Osteoblast (primary cell): ENCODE data around the gene DLGAP1. TPM values are rescaled to one million over a fixed set of nuclear protein-coding genes. Genes with fewer than 3 reads are reported as not detected.

Experiments
- DNase-seq: peaks from one replicate; pipeline ENCODE4 v3.0.0; 2011; ENCODE audit warnings: low spot score, mixed read lengths; ENCODE audit not compliant: insufficient read length; ENCODE audit errors: missing footprints
- H2AFZ ChIP-seq: 2 replicates; pipeline ENCODE4 v1.6.0; 2011; ENCODE audit warnings: mild to moderate bottlenecking, low read length
- H3K27ac ChIP-seq: 2 replicates; pipeline ENCODE4 v1.5.1; 2011; ENCODE audit warnings: mild to moderate bottlenecking, low read depth, low read length, moderate library complexity
- H3K27me3 ChIP-seq: 2 replicates; pipeline ENCODE4 v1.6.0; 2012; ENCODE audit warnings: mild to moderate bottlenecking, control low read depth, inconsistent platforms, low read length, moderate library complexity; ENCODE audit not compliant: insufficient read depth
- H3K36me3 ChIP-seq: 2 replicates; pipeline ENCODE4 v1.5.1; 2011; ENCODE audit warnings: mild to moderate bottlenecking, low read length, control low read depth, moderate library complexity; ENCODE audit not compliant: insufficient read depth
- H3K4me1 ChIP-seq: 2 replicates; pipeline ENCODE4 v1.5.1; 2011; ENCODE audit warnings: mild to moderate bottlenecking, low read length, control low read depth, moderate library complexity; ENCODE audit not compliant: insufficient read depth
- H3K4me2 ChIP-seq: 2 replicates; pipeline ENCODE4 v1.6.0; 2011; ENCODE audit warnings: mild to moderate bottlenecking, low read length; ENCODE audit not compliant: insufficient read depth
- H3K4me3 ChIP-seq: fragments of 200-600 bp; sonication (generic); 3 replicates; pipeline ENCODE4 v1.5.1; 2012; ENCODE audit warnings: mild to moderate bottlenecking, low read length, inconsistent platforms; ENCODE audit not compliant: insufficient read depth
- H3K79me2 ChIP-seq: 2 replicates; pipeline ENCODE4 v1.6.0; 2012; ENCODE audit warnings: mild to moderate bottlenecking, low read length, control low read depth, inconsistent platforms; ENCODE audit not compliant: insufficient read depth
- H3K9me3 ChIP-seq: 2 replicates; pipeline ENCODE4 v1.5.1; 2011; ENCODE audit warnings: low read depth, low read length, control low read depth
- H4K20me1 ChIP-seq: 2 replicates; pipeline ENCODE4 v1.6.0; 2012; ENCODE audit warnings: mild to moderate bottlenecking, low read length, control low read depth; ENCODE audit not compliant: insufficient read depth
- CTCF ChIP-seq: IDR thresholded peaks from 2 replicates; pipeline ENCODE4 v1.5.1; 2011; ENCODE audit warnings: mild to moderate bottlenecking, low read depth, low read length, moderate library complexity; ENCODE audit errors: extremely low read depth
- total RNA-seq: library from RNA; depleted of rRNA; stranded (reverse); fragments of >200 nt; gene quantifications from 2 replicates; pipeline ENCODE4 v1.2.3, GENCODE V29; 2012

DLGAP1 gene
- total RNA-seq, 1 donor = not detected

GRCh38 chr18:3471141-3471648, 983.9 kb downstream of the DLGAP1 start:
- H3K4me3 ChIP-seq = no peak overlapping the region
- H3K4me1 ChIP-seq = peaks cover 7% of the 10 kb centered on the region
- no peaks in the 10 kb centered on the region for H3K9me3 ChIP-seq
- no peak overlapping the region for H3K27ac ChIP-seq
- H3K36me3 ChIP-seq = no peaks in the 10 kb centered on the region
- no peaks in the 10 kb centered on the region for H4K20me1 ChIP-seq
- no peak overlapping the region for H2AFZ ChIP-seq
- no peaks in the 10 kb centered on the region for H3K27me3 ChIP-seq
- H3K79me2 ChIP-seq = no peaks in the 10 kb centered on the region
- no peak for TF ChIP-seq CTCF
- no peak for DNase-seq
- H3K4me2 ChIP-seq = no peak overlapping the region

DNA sequence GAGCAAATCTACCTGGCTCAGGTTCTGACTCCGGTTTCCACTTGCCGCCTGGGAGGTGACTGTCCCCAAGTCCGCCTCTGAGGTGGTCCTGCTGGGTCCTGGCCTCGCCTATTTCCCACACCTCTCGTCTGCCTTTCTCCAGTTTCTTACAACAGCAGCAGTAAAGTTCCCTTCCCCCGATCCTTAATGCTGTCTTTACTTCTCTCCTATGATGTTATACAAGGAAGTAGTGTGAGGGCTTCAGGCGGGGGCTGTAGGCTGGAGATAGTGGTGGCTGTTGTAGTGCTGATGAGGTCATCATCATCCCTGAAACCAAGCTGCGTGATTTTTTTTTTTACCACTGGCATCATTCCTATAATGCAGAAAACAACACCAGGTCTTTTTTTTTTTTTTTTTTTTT, 986.3 kb downstream of the DLGAP1 start:
- Histone ChIP-seq H3K9me3 (no peaks in the 10 kb centered on the region), H3K79me2 (no peaks in the 10 kb centered on the region), H3K4me2 (no peak overlapping the region), H2AFZ (no peak overlapping the region), H3K27ac (no peak overlapping the region), H3K27me3 (no peaks in the 10 kb centered on the region), H3K4me3 (no peak overlapping the region), H3K4me1 (peaks cover 14% of the 10 kb centered on the region), H3K36me3 (no peaks in the 10 kb centered on the region), H4K20me1 (no peaks in the 10 kb centered on the region)
- no peak for TF ChIP-seq CTCF
- no peak for DNase-seq

DNA sequence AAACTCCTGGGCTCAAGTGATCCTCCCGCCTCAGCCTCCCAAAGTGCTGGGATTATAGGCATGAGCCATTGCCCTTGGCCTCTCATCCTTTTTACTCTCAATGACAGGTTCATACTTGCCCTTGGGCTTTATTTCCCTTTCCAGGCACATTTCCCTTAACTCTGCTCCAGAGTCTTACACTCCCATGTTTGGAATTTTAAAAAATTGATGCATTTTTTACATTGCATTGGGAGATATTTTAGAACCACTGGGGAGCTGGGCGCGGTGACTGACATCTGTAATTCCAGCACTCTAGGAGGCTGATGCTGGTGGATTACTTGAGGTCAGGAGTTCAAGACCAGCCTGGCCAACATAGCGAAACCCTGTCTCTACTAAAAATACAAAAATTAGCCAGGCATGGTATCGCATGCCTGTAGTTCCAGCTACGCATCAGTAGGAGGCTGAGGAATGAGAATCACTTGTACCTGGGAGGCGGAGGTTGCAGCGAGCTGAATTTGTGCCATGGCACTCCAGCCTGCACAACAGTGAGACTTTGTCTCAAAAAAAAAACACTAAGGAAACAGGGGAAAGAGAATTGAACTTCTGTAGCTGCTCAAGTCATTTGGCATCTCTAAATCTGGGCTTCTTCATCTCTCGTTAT, 986.9 kb downstream of the DLGAP1 start:
- Histone ChIP-seq H3K4me2 (no peak overlapping the region), H3K27ac (no peak overlapping the region), H3K79me2 (no peaks in the 10 kb centered on the region), H3K4me3 (no peak overlapping the region), H3K27me3 (no peaks in the 10 kb centered on the region), H3K36me3 (no peaks in the 10 kb centered on the region), H3K4me1 (peaks cover 16% of the 10 kb centered on the region), H3K9me3 (no peaks in the 10 kb centered on the region), H4K20me1 (no peaks in the 10 kb centered on the region), H2AFZ (no peak overlapping the region)
- TF ChIP-seq CTCF = no peak
- DNase-seq = no peak

- no peaks in the 10 kb centered on the region for H4K20me1 ChIP-seq
- no peak for TF ChIP-seq CTCF
- no peak overlapping the region for H3K4me3 ChIP-seq
- H3K27ac ChIP-seq = no peak overlapping the region
- H2AFZ ChIP-seq = peak overlapping the region; percentile 43
- peaks cover 22% of the 10 kb centered on the region for H3K4me1 ChIP-seq
- H3K4me2 ChIP-seq = no peak overlapping the region
- H3K36me3 ChIP-seq = no peaks in the 10 kb centered on the region
- H3K27me3 ChIP-seq = no peaks in the 10 kb centered on the region
- DNase-seq = no peak
- no peaks in the 10 kb centered on the region for H3K79me2 ChIP-seq
- H3K9me3 ChIP-seq = no peaks in the 10 kb centered on the region
Observed at GRCh38 chr18:3466872-3467271, 988.2 kb downstream of the DLGAP1 start.
